ENCODE measurements around the gene NCOA7. TPM values are rescaled to one million over a fixed set of nuclear protein-coding genes. Genes with fewer than 3 reads are reported as not detected.

NCOA7 gene
- polyA plus RNA-seq, 1 of the 3 experiments (the other 2 are of a cell fraction): 16.3 TPM

DNA sequence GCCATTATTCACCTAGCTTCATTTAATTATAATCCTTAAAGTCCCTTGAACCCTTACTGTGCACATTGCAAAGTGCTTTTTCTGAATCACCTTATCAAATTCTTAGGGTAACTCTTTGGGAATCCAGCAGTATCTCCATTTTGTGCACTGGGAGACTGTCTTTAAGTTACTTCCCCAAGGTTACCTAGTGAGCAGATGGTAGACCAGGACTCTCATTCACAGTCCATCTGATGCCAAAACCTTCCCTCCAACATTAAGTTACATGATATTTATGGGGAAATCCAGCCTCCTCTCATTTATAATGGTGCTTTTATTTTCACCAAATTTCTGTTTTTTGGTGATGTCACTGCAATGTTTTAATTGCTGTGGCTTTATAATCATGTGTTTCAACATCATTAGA, 75.7 kb downstream of the NCOA7 start:
- CTCF ChIA-PET: interaction anchor here (1.5 kb wide), 1 partner anchor 75 kb away, joined by 4 read pairs; the partner anchor contains the start of gene NCOA7
- Histone ChIP-seq H3K9me3 (no peaks in the 10 kb centered on the region), H3K79me2 (ENCODE audit: insufficient read depth) (no peaks in the 10 kb centered on the region; the same call in 1 of the 2 replicates), H3K27me3 (ENCODE audit: insufficient read depth) (no peaks in the 10 kb centered on the region), H3F3A (replicated peaks; ENCODE audit: insufficient read depth) (peaks cover 3% of the 10 kb centered on the region), H3K4me2 (no peak overlapping the region), H4K20me1 (ENCODE audit: insufficient read depth) (no peaks in the 10 kb centered on the region), H3K36me3 (replicated peaks in 1 of 2; ENCODE audit: control insufficient read depth in 1 of 2, insufficient read depth in 2 of 2, low read length in 1 of 2) (peaks cover 0 to 4% of the 10 kb centered on the region in 2 experiments), H3K9me2 (no peaks in the 10 kb centered on the region), H3K4me1 (ENCODE audit: control insufficient read depth in 1 of 2, insufficient read depth in 2 of 2, low read depth in 1 of 2, low read length in 1 of 2) (peaks cover 0 to 35% of the 10 kb centered on the region in 2 experiments; a peak in 3 of 4 replicates), H3K27ac (ENCODE audit: low read depth in 2 of 2, low read length in 1 of 2) (no peak overlapping the region), H3K9ac (no peak overlapping the region), H3K4me3 (ENCODE audit: low read depth in 2 of 2, low read length in 1 of 2) (no peak overlapping the region), H2AFZ (ENCODE audit: low read depth) (no peak overlapping the region)
- no peak for DNase-seq
- TF ChIP-seq, protein P1, sequence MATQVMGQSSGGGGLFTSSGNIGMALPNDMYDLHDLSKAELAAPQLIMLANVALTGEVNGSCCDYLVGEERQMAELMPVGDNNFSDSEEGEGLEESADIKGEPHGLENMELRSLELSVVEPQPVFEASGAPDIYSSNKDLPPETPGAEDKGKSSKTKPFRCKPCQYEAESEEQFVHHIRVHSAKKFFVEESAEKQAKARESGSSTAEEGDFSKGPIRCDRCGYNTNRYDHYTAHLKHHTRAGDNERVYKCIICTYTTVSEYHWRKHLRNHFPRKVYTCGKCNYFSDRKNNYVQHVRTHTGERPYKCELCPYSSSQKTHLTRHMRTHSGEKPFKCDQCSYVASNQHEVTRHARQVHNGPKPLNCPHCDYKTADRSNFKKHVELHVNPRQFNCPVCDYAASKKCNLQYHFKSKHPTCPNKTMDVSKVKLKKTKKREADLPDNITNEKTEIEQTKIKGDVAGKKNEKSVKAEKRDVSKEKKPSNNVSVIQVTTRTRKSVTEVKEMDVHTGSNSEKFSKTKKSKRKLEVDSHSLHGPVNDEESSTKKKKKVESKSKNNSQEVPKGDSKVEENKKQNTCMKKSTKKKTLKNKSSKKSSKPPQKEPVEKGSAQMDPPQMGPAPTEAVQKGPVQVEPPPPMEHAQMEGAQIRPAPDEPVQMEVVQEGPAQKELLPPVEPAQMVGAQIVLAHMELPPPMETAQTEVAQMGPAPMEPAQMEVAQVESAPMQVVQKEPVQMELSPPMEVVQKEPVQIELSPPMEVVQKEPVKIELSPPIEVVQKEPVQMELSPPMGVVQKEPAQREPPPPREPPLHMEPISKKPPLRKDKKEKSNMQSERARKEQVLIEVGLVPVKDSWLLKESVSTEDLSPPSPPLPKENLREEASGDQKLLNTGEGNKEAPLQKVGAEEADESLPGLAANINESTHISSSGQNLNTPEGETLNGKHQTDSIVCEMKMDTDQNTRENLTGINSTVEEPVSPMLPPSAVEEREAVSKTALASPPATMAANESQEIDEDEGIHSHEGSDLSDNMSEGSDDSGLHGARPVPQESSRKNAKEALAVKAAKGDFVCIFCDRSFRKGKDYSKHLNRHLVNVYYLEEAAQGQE (IDR thresholded peaks at IDR 0.05; ENCODE audit: low read depth, low read length): no peak
- TF ChIP-seq RCOR1 (IDR thresholded peaks at IDR 0.05; ENCODE audit: low read length) (no peak), NRF1 (IDR thresholded peaks at IDR 0.05; ENCODE audit: low read depth, low read length) (no peak), SIN3A (IDR thresholded peaks at IDR 0.05; ENCODE audit: borderline replicate concordance, low read depth, low read length) (no peak), EZH2phosphoT487 (IDR thresholded peaks at IDR 0.05; ENCODE audit: borderline replicate concordance, low read depth) (no peak), MXI1 (IDR thresholded peaks at IDR 0.05; ENCODE audit: low read depth, low read length) (no peak)
- POLR2A ChIA-PET: no interaction called here

DNA sequence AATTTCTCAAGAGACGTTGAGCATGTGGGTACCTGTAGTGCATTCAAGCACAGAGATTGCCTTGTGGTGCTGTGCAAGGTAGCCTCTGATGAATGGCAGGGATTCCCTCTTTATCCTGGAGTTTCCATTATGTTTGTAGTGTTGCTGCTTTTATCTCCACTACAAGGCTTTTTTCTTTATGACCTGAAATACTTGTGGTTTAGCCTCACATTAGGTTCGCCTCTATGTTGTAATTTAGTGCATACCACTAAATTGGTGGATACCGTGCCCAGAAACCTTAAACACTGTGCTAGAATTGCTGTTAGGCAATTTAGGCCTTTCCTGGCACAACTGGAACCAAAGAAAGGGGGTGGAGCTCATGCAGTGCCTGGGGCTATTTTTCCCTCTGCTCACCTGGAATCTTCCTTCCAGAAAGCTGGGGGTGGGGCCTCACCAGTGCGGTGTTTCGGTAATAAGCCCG, 76.8 kb downstream of the NCOA7 start:
- DNase-seq: no peak
- H3K9me2 ChIP-seq: no peaks in the 10 kb centered on the region
- H3K4me2 ChIP-seq: no peak overlapping the region
- WGBS (ENCODE audit: low lambda C conversion rate): 86% methylated on average over 6 of the region's 6 CpGs
- no peak overlapping the region for H3K9ac ChIP-seq
- ChIA-PET POLR2A (no interaction called here), CTCF (interaction anchor here (1.0 to 2.2 kb wide), 3 partner anchors 38 to 108 kb away, joined by 3 to 7 read pairs (median 3); partner anchors contain the start of gene NCOA7)
- no peaks in the 10 kb centered on the region for H3K27me3 ChIP-seq (ENCODE audit: insufficient read depth)
- no peak overlapping the region for H3K4me3 ChIP-seq (ENCODE audit: low read depth in 2 of 2, low read length in 1 of 2)
- peaks cover 0 to 35% of the 10 kb centered on the region in 2 experiments; a peak in 3 of 4 replicates for H3K4me1 ChIP-seq (ENCODE audit: control insufficient read depth in 1 of 2, insufficient read depth in 2 of 2, low read depth in 1 of 2, low read length in 1 of 2)
- H3K79me2 ChIP-seq (ENCODE audit: insufficient read depth): no peaks in the 10 kb centered on the region; the same call in 1 of the 2 replicates
- peaks cover 3% of the 10 kb centered on the region for H3F3A ChIP-seq (replicated peaks; ENCODE audit: insufficient read depth)
- H3K27ac ChIP-seq (ENCODE audit: low read depth in 2 of 2, low read length in 1 of 2): peak overlapping the region in 1 of 2 experiments; percentile 87; a peak in 2 of 4 replicates
- no peak overlapping the region for H2AFZ ChIP-seq (ENCODE audit: low read depth)
- H3K36me3 ChIP-seq (replicated peaks in 1 of 2; ENCODE audit: control insufficient read depth in 1 of 2, insufficient read depth in 2 of 2, low read length in 1 of 2): no peaks in the 10 kb centered on the region
- no peaks in the 10 kb centered on the region for H3K9me3 ChIP-seq
- H4K20me1 ChIP-seq (ENCODE audit: insufficient read depth): no peaks in the 10 kb centered on the region
- no peak for TF ChIP-seq MXI1 (IDR thresholded peaks at IDR 0.05; ENCODE audit: low read depth, low read length)
- TF ChIP-seq, protein P1 (IDR thresholded peaks at IDR 0.05; ENCODE audit: low read depth, low read length): no peak
- no peak for TF ChIP-seq GABPA (IDR thresholded peaks at IDR 0.05; ENCODE audit: low read depth)
- TF ChIP-seq GATA2 (CRISPR knock-in tag; IDR thresholded peaks at IDR 0.05): no peak
- TF ChIP-seq, protein P2, sequence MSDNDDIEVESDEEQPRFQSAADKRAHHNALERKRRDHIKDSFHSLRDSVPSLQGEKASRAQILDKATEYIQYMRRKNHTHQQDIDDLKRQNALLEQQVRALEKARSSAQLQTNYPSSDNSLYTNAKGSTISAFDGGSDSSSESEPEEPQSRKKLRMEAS (IDR thresholded peaks at IDR 0.05; ENCODE audit: low read depth): no peak
- TF ChIP-seq, protein P3, sequence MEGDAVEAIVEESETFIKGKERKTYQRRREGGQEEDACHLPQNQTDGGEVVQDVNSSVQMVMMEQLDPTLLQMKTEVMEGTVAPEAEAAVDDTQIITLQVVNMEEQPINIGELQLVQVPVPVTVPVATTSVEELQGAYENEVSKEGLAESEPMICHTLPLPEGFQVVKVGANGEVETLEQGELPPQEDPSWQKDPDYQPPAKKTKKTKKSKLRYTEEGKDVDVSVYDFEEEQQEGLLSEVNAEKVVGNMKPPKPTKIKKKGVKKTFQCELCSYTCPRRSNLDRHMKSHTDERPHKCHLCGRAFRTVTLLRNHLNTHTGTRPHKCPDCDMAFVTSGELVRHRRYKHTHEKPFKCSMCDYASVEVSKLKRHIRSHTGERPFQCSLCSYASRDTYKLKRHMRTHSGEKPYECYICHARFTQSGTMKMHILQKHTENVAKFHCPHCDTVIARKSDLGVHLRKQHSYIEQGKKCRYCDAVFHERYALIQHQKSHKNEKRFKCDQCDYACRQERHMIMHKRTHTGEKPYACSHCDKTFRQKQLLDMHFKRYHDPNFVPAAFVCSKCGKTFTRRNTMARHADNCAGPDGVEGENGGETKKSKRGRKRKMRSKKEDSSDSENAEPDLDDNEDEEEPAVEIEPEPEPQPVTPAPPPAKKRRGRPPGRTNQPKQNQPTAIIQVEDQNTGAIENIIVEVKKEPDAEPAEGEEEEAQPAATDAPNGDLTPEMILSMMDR (IDR thresholded peaks at IDR 0.05): no peak
- no peak for TF ChIP-seq RXRA (IDR thresholded peaks at IDR 0.05; ENCODE audit: borderline replicate concordance, low read depth)
- no peak for TF ChIP-seq POLR2AphosphoS5 (IDR thresholded peaks at IDR 0.05; ENCODE audit: low read depth, low read length)
- TF ChIP-seq, protein P4, sequence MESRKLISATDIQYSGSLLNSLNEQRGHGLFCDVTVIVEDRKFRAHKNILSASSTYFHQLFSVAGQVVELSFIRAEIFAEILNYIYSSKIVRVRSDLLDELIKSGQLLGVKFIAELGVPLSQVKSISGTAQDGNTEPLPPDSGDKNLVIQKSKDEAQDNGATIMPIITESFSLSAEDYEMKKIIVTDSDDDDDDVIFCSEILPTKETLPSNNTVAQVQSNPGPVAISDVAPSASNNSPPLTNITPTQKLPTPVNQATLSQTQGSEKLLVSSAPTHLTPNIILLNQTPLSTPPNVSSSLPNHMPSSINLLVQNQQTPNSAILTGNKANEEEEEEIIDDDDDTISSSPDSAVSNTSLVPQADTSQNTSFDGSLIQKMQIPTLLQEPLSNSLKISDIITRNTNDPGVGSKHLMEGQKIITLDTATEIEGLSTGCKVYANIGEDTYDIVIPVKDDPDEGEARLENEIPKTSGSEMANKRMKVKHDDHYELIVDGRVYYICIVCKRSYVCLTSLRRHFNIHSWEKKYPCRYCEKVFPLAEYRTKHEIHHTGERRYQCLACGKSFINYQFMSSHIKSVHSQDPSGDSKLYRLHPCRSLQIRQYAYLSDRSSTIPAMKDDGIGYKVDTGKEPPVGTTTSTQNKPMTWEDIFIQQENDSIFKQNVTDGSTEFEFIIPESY (IDR thresholded peaks at IDR 0.05; ENCODE audit: borderline replicate concordance, low read depth): no peak

Measured in SK-N-SH (cell line).